Measurements from ENCODE around the gene ZFHX3.

DNA sequence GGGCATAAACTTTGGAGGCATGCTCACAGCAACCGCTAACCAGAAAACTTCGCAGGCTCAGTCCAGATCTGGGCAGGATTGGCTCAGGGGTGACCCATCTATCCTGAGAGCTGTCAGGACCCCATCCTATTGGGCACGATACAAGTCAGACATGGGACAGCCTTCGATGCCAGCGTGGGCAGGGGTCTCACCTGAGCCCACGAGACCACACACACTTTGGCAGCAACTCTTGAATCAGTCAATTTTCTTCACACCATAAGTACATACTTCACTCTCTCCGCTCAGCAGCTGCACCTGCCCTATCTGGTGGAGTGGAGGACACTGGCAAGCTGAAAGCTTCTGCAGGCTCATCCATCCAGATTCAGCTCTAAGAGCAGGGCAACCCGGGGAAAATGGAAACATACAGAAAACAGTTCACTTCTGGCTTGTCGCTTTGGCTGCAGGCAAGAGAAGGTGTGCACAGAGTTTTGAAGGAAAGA lies 48.3 kb downstream of the ZFHX3 start:
- TF ChIP-seq, protein P1, sequence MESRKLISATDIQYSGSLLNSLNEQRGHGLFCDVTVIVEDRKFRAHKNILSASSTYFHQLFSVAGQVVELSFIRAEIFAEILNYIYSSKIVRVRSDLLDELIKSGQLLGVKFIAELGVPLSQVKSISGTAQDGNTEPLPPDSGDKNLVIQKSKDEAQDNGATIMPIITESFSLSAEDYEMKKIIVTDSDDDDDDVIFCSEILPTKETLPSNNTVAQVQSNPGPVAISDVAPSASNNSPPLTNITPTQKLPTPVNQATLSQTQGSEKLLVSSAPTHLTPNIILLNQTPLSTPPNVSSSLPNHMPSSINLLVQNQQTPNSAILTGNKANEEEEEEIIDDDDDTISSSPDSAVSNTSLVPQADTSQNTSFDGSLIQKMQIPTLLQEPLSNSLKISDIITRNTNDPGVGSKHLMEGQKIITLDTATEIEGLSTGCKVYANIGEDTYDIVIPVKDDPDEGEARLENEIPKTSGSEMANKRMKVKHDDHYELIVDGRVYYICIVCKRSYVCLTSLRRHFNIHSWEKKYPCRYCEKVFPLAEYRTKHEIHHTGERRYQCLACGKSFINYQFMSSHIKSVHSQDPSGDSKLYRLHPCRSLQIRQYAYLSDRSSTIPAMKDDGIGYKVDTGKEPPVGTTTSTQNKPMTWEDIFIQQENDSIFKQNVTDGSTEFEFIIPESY (IDR thresholded peaks at IDR 0.05) = no peak
- TF ChIP-seq ZNF274 (IDR thresholded peaks at IDR 0.05; ENCODE audit: insufficient read depth, insufficient read length) (no peak), TAF1 (IDR thresholded peaks at IDR 0.05; ENCODE audit: borderline replicate concordance, low read depth, low read length) (no peak), RELA (IDR thresholded peaks at IDR 0.05; ENCODE audit: borderline replicate concordance, partially characterized antibody) (no peak), PAX5 (IDR thresholded peaks at IDR 0.05; ENCODE audit: borderline replicate concordance, low read depth, low read length) (no peak), HDAC2 (IDR thresholded peaks at IDR 0.05) (no peak), KAT2A (conservative IDR thresholded peaks at IDR 0.05; ENCODE audit: control insufficient read depth, low read depth, low read length) (no peak), YY1 (IDR thresholded peaks at IDR 0.05; ENCODE audit: low read depth, low read length) (no peak), CHD1 (IDR thresholded peaks at IDR 0.05; ENCODE audit: low read depth, low read length) (no peak), JUND (IDR thresholded peaks at IDR 0.05; ENCODE audit: low read depth, low read length) (no peak), EZH2 (IDR thresholded peaks at IDR 0.05; ENCODE audit: borderline replicate concordance, control insufficient read depth, low read depth, low read length) (no peak)
- TF ChIP-seq, protein P2, sequence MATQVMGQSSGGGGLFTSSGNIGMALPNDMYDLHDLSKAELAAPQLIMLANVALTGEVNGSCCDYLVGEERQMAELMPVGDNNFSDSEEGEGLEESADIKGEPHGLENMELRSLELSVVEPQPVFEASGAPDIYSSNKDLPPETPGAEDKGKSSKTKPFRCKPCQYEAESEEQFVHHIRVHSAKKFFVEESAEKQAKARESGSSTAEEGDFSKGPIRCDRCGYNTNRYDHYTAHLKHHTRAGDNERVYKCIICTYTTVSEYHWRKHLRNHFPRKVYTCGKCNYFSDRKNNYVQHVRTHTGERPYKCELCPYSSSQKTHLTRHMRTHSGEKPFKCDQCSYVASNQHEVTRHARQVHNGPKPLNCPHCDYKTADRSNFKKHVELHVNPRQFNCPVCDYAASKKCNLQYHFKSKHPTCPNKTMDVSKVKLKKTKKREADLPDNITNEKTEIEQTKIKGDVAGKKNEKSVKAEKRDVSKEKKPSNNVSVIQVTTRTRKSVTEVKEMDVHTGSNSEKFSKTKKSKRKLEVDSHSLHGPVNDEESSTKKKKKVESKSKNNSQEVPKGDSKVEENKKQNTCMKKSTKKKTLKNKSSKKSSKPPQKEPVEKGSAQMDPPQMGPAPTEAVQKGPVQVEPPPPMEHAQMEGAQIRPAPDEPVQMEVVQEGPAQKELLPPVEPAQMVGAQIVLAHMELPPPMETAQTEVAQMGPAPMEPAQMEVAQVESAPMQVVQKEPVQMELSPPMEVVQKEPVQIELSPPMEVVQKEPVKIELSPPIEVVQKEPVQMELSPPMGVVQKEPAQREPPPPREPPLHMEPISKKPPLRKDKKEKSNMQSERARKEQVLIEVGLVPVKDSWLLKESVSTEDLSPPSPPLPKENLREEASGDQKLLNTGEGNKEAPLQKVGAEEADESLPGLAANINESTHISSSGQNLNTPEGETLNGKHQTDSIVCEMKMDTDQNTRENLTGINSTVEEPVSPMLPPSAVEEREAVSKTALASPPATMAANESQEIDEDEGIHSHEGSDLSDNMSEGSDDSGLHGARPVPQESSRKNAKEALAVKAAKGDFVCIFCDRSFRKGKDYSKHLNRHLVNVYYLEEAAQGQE (IDR thresholded peaks at IDR 0.05; ENCODE audit: low read depth, low read length) = no peak
- TF ChIP-seq, protein P3, sequence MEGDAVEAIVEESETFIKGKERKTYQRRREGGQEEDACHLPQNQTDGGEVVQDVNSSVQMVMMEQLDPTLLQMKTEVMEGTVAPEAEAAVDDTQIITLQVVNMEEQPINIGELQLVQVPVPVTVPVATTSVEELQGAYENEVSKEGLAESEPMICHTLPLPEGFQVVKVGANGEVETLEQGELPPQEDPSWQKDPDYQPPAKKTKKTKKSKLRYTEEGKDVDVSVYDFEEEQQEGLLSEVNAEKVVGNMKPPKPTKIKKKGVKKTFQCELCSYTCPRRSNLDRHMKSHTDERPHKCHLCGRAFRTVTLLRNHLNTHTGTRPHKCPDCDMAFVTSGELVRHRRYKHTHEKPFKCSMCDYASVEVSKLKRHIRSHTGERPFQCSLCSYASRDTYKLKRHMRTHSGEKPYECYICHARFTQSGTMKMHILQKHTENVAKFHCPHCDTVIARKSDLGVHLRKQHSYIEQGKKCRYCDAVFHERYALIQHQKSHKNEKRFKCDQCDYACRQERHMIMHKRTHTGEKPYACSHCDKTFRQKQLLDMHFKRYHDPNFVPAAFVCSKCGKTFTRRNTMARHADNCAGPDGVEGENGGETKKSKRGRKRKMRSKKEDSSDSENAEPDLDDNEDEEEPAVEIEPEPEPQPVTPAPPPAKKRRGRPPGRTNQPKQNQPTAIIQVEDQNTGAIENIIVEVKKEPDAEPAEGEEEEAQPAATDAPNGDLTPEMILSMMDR (IDR thresholded peaks at IDR 0.05 in 2 of 3, conservative IDR thresholded peaks at IDR 0.05 in 1 of 3; ENCODE audit: control insufficient read depth in 2 of 3, extremely low read depth in 1 of 3, insufficient read depth in 1 of 3, low read depth in 3 of 3, low read length in 3 of 3) = no peak
- TF ChIP-seq, protein P4, sequence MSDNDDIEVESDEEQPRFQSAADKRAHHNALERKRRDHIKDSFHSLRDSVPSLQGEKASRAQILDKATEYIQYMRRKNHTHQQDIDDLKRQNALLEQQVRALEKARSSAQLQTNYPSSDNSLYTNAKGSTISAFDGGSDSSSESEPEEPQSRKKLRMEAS (IDR thresholded peaks at IDR 0.05; ENCODE audit: low read depth, low read length) = no peak
